Panc1 (cell line): ENCODE data around the gene MUC5B.

Experiments used
- POLR2AphosphoS5 ChIP-seq: IDR thresholded peaks from 2 replicates; pipeline ENCODE4 v1.6.1; 2012; ENCODE audit warnings: mild to moderate bottlenecking, low read depth, low read length, moderate library complexity
- TF ChIP-seq, protein P1 (sequence below): fragments of 450-650 bp; IDR thresholded peaks from 2 replicates; pipeline ENCODE4 v1.5.1; 2017; ENCODE audit warnings: mild to moderate bottlenecking

DNA sequence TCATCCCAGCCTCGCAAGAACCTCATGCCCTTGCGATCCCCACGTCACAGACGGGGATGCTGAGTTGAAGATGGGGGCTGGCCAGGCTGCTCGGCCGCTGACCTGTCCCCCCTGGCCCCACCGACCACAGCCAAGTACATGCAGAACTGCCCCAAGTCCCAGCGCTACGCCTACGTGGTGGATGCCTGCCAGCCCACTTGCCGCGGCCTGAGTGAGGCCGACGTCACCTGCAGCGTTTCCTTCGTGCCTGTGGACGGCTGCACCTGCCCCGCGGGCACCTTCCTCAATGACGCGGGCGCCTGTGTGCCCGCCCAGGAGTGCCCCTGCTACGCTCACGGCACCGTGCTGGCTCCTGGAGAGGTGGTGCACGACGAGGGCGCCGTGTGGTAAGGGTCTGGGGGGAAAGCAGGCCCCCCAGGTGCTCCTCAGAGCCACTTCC lies 10.0 kb downstream of the MUC5B start:
- TF ChIP-seq, protein P1, sequence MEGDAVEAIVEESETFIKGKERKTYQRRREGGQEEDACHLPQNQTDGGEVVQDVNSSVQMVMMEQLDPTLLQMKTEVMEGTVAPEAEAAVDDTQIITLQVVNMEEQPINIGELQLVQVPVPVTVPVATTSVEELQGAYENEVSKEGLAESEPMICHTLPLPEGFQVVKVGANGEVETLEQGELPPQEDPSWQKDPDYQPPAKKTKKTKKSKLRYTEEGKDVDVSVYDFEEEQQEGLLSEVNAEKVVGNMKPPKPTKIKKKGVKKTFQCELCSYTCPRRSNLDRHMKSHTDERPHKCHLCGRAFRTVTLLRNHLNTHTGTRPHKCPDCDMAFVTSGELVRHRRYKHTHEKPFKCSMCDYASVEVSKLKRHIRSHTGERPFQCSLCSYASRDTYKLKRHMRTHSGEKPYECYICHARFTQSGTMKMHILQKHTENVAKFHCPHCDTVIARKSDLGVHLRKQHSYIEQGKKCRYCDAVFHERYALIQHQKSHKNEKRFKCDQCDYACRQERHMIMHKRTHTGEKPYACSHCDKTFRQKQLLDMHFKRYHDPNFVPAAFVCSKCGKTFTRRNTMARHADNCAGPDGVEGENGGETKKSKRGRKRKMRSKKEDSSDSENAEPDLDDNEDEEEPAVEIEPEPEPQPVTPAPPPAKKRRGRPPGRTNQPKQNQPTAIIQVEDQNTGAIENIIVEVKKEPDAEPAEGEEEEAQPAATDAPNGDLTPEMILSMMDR: no peak
- TF ChIP-seq POLR2AphosphoS5: no peak
